Naive thymus-derived CD4-positive, alpha-beta T cell (primary cell): ENCODE measurements around the gene AMELX. TPM values are rescaled to one million over a fixed set of nuclear protein-coding genes. Genes with fewer than 3 reads are reported as not detected.

Experiments
- ATAC-seq: fragments of 150-1000 bp; cut with Tn5 transposase; 2 replicates; pipeline ENCODE4 v1.10.0; 2021; ENCODE audit warnings: mild to moderate bottlenecking, moderate library complexity
- CTCF ChIA-PET: fragments of 350-600 bp; sonication (Branson Sonifier 250); formaldehyde crosslinking; loops from one replicate; lab custom pipeline; 2021; ENCODE audit warnings: antibody characterized with exemption; lab: Charles Lee
- POLR2A ChIA-PET: fragments of 350-600 bp; sonication (Branson Sonifier 250); formaldehyde crosslinking; loops from one replicate; lab custom pipeline; 2021; ENCODE audit warnings: antibody characterized with exemption, inconsistent platforms; lab: Charles Lee
- DNase-seq, 9 donors: peaks; one replicate each; pipeline versions ENCODE4 v3.0.0 to v3.0.0-alpha.2; 2020 to 2022; ENCODE audit warnings: mixed read lengths in 1 of 9
- H3K27ac ChIP-seq: one replicate; pipeline ENCODE4 v1.7.0; 2013; ENCODE audit warnings: mild to moderate bottlenecking, low read depth, low read length, moderate library complexity
- H3K27me3 ChIP-seq, 2 donors: one replicate each; pipeline ENCODE4 v1.7.0; 2013; ENCODE audit warnings: low read length in 2 of 2, mild to moderate bottlenecking in 2 of 2, moderate library complexity in 2 of 2; ENCODE audit not compliant: control insufficient read depth in 2 of 2, insufficient read depth in 2 of 2
- H3K36me3 ChIP-seq, 3 experiments: 1 replicate in 2 of 3; 2 replicates in 1 of 3; pipeline ENCODE4 v1.7.0; 2013; ENCODE audit warnings: low read length in 3 of 3, mild to moderate bottlenecking in 3 of 3, moderate library complexity in 1 of 3; ENCODE audit not compliant: insufficient read depth in 3 of 3, control insufficient read depth in 2 of 3
- H3K4me1 ChIP-seq, 2 donors: one replicate each; pipeline ENCODE4 v1.7.0; 2013; ENCODE audit warnings: low read length in 2 of 2, mild to moderate bottlenecking in 2 of 2, moderate library complexity in 1 of 2; ENCODE audit not compliant: control insufficient read depth in 2 of 2, insufficient read depth in 2 of 2
- H3K4me3 ChIP-seq: 2 replicates; pipeline ENCODE4 v1.7.0; 2013; ENCODE audit warnings: mild to moderate bottlenecking, low read length
- H3K9me3 ChIP-seq, 3 experiments: 1 replicate in 2 of 3; 2 replicates in 1 of 3; pipeline ENCODE4 v1.7.0; 2013; ENCODE audit warnings: low read length in 3 of 3; ENCODE audit not compliant: control insufficient read depth in 2 of 3
- H3K27ac Mint-ChIP-seq, 9 donors: one replicate each; pipeline ENCODE4 v1.8.0; 2020 to 2022; ENCODE audit warnings: mixed read lengths in 9 of 9, mild to moderate bottlenecking in 8 of 9, moderate library complexity in 5 of 9, inconsistent platforms in 2 of 9
- H3K27me3 Mint-ChIP-seq, 5 donors: one replicate each; pipeline ENCODE4 v1.8.0; 2021 to 2022; ENCODE audit warnings: mixed read lengths in 5 of 5, mild to moderate bottlenecking in 1 of 5
- H3K36me3 Mint-ChIP-seq, 5 donors: one replicate each; pipeline ENCODE4 v1.8.0; 2020 to 2022; ENCODE audit warnings: mixed read lengths in 5 of 5, mild to moderate bottlenecking in 3 of 5, inconsistent platforms in 1 of 5
- H3K4me1 Mint-ChIP-seq, 7 donors: one replicate each; pipeline ENCODE4 v1.8.0; 2020 to 2022; ENCODE audit warnings: mixed read lengths in 7 of 7, mild to moderate bottlenecking in 3 of 7, inconsistent platforms in 1 of 7
- H3K4me3 Mint-ChIP-seq, 10 donors: one replicate each; pipeline ENCODE4 v1.8.0; 2020 to 2022; ENCODE audit warnings: mild to moderate bottlenecking in 10 of 10, mixed read lengths in 10 of 10, moderate library complexity in 6 of 10, inconsistent platforms in 2 of 10
- H3K9me3 Mint-ChIP-seq, 11 donors: one replicate each; pipeline ENCODE4 v1.8.0; 2020 to 2022; ENCODE audit warnings: mixed read lengths in 11 of 11, mild to moderate bottlenecking in 4 of 11, inconsistent platforms in 1 of 11, moderate library complexity in 1 of 11
- intact Hi-C, 2 donors: fragments of 100-400 bp; cut with micrococcal nuclease; formaldehyde crosslinking; loops; one replicate each; pipeline ENCODE4 v1.15.1; 2023
- polyA plus RNA-seq, 2 donors: library from polyadenylated mRNA; unstranded; fragments of 300-500 nt; fragmentation: Illumina TruSeq; gene quantifications; one replicate each; pipeline ENCODE4 v1.2.3, GENCODE V29; 2021
- total RNA-seq, 6 experiments: library from RNA in 5 of 6; stranded (reverse) in 5 of 6; gene quantifications; 1 replicate in 5 of 6; 2 replicates in 1 of 6; pipeline ENCODE4 v1.2.3 and lab custom pipeline; 2021 to 2026

AMELX gene
- total and polyA plus RNA-seq, 7 experiments from 2014 or later = not detected

GRCh38 chrX:11264925-11265324, 28.3 kb upstream of the AMELX start:
- Mint-ChIP-seq H3K4me3 (no peak overlapping the region), H3K9me3 (peaks cover 0 to 2% (median 0%) of the 10 kb centered on the region in 11 donors), H3K27me3 (peaks cover 0 to 3% (median 0%) of the 10 kb centered on the region in 5 donors), H3K27ac (no peak overlapping the region), H3K36me3 (no peaks in the 10 kb centered on the region), H3K4me1 (no peaks in the 10 kb centered on the region)
- ChIA-PET CTCF (no interaction called here), POLR2A (no interaction called here)
- Histone ChIP-seq H3K4me3 (no peak overlapping the region), H3K4me1 (no peaks in the 10 kb centered on the region), H3K27me3 (no peaks in the 10 kb centered on the region), H3K36me3 (no peaks in the 10 kb centered on the region), H3K9me3 (no peaks in the 10 kb centered on the region), H3K27ac (no peak overlapping the region)
- intact Hi-C loops = no loop called here
- no peak for ATAC-seq
- DNase-seq = no peak

GRCh38 chrX:11265352-11265751, 27.9 kb upstream of the AMELX start:
- POLR2A ChIA-PET = no interaction called here
- Mint-ChIP-seq H3K27me3 (peaks cover 0 to 6% (median 0%) of the 10 kb centered on the region in 5 donors), H3K4me1 (no peaks in the 10 kb centered on the region), H3K36me3 (no peaks in the 10 kb centered on the region), H3K27ac (no peak overlapping the region), H3K9me3 (peaks cover 0 to 2% (median 0%) of the 10 kb centered on the region in 11 donors), H3K4me3 (no peak overlapping the region)
- H3K27ac ChIP-seq = no peak overlapping the region
- H3K27me3 ChIP-seq = no peaks in the 10 kb centered on the region
- no peak overlapping the region for H3K4me3 ChIP-seq
- intact Hi-C loops = no loop called here
- H3K36me3 ChIP-seq = no peaks in the 10 kb centered on the region
- no peak for DNase-seq
- CTCF ChIA-PET = no interaction called here
- H3K9me3 ChIP-seq = no peaks in the 10 kb centered on the region
- no peak for ATAC-seq
- H3K4me1 ChIP-seq = no peaks in the 10 kb centered on the region

- Histone ChIP-seq H3K27me3 (no peaks in the 10 kb centered on the region), H3K9me3 (no peaks in the 10 kb centered on the region), H3K27ac (no peak overlapping the region), H3K36me3 (no peaks in the 10 kb centered on the region), H3K4me3 (no peak overlapping the region), H3K4me1 (no peaks in the 10 kb centered on the region)
- DNase-seq (no peak), ATAC-seq (no peak)
- Mint-ChIP-seq H3K4me3 (no peak overlapping the region), H3K27ac (no peak overlapping the region), H3K27me3 (peaks cover 0 to 7% (median 0%) of the 10 kb centered on the region in 5 donors), H3K36me3 (no peaks in the 10 kb centered on the region), H3K4me1 (no peaks in the 10 kb centered on the region), H3K9me3 (peaks cover 0 to 2% (median 0%) of the 10 kb centered on the region in 11 donors)
- ChIA-PET POLR2A (no interaction called here), CTCF (no interaction called here)
- intact Hi-C loops = no loop called here
Measured at GRCh38 chrX:11266573-11267003, 26.6 kb upstream of the AMELX start.

DNA sequence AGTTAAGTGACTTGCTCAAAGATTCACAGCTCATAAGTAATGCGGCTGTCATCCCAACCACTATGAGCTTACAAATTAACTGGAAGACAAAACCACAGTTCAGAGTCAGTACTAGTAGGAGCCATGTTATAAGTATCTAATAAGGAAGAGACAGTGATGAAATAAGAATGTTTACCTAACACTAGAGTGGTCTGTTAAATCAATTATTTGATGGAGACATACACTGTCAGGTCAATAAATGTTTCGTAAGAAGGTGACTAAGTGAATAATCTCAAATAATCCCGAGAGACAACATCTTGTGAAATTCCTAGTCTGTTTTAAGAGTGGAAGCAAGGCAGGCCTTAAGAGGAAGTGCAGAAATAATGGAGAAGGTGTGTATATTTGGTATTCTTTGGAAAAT, 25.8 kb upstream of the AMELX start:
- Mint-ChIP-seq H3K4me3 (no peak overlapping the region), H3K27me3 (peaks cover 0 to 7% (median 0%) of the 10 kb centered on the region in 5 donors), H3K9me3 (peaks cover 0 to 2% (median 0%) of the 10 kb centered on the region in 11 donors), H3K27ac (no peak overlapping the region), H3K4me1 (no peaks in the 10 kb centered on the region), H3K36me3 (no peaks in the 10 kb centered on the region)
- Histone ChIP-seq H3K9me3 (no peaks in the 10 kb centered on the region), H3K4me1 (no peaks in the 10 kb centered on the region), H3K36me3 (no peaks in the 10 kb centered on the region), H3K4me3 (no peak overlapping the region), H3K27ac (no peak overlapping the region), H3K27me3 (no peaks in the 10 kb centered on the region)
- no peak for ATAC-seq
- intact Hi-C loops = no loop called here
- no peak for DNase-seq
- POLR2A ChIA-PET = no interaction called here
- CTCF ChIA-PET = no interaction called here

GRCh38 chrX:11269006-11269405, 24.2 kb upstream of the AMELX start:
- Histone ChIP-seq H3K27ac (no peak overlapping the region), H3K27me3 (no peaks in the 10 kb centered on the region), H3K36me3 (no peaks in the 10 kb centered on the region), H3K9me3 (no peaks in the 10 kb centered on the region), H3K4me3 (no peak overlapping the region), H3K4me1 (no peaks in the 10 kb centered on the region)
- no peaks in the 10 kb centered on the region for H3K36me3 Mint-ChIP-seq
- CTCF ChIA-PET = no interaction called here
- no peak overlapping the region for H3K27ac Mint-ChIP-seq
- no peak overlapping the region for H3K4me3 Mint-ChIP-seq
- DNase-seq = no peak
- no peak for ATAC-seq
- intact Hi-C loops = no loop called here
- no peaks in the 10 kb centered on the region for H3K4me1 Mint-ChIP-seq
- H3K9me3 Mint-ChIP-seq = no peaks in the 10 kb centered on the region
- POLR2A ChIA-PET = no interaction called here
- H3K27me3 Mint-ChIP-seq = peaks cover 0 to 4% (median 0%) of the 10 kb centered on the region in 5 donors

DNA sequence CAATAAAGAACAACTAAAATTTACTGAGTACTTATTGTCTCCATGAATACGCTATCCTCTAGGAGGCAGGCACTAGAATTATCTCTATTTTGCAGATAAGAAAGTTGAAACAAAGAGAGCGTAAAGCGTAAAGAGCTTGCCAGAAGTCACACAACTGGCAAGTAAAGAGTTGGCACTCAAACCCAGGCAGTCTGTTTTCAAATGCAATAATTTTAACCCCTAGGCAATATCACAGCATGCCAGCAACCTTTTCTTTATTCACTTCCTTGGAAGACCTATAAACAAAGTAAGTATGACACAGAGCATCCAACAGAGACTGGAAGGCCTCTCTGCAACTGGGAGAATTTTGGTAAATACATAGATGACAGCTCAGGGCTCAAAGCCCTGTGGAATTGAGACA, 23.2 kb upstream of the AMELX start:
- Histone ChIP-seq H3K9me3 (no peaks in the 10 kb centered on the region), H3K27me3 (no peaks in the 10 kb centered on the region), H3K36me3 (no peaks in the 10 kb centered on the region), H3K27ac (no peak overlapping the region), H3K4me3 (no peak overlapping the region), H3K4me1 (no peaks in the 10 kb centered on the region)
- Mint-ChIP-seq H3K27ac (no peak overlapping the region), H3K27me3 (peaks cover 0 to 4% (median 0%) of the 10 kb centered on the region in 5 donors), H3K36me3 (no peaks in the 10 kb centered on the region), H3K4me3 (no peak overlapping the region), H3K9me3 (peaks cover 0 to 2% (median 0%) of the 10 kb centered on the region in 11 donors), H3K4me1 (no peaks in the 10 kb centered on the region)
- intact Hi-C loops = no loop called here
- ChIA-PET CTCF (no interaction called here), POLR2A (no interaction called here)
- DNase-seq (no peak), ATAC-seq (no peak)

GRCh38 chrX:11272290-11272689, 20.9 kb upstream of the AMELX start:
- Histone ChIP-seq H3K27me3 (no peaks in the 10 kb centered on the region), H3K4me3 (no peak overlapping the region), H3K27ac (no peak overlapping the region), H3K4me1 (no peaks in the 10 kb centered on the region), H3K9me3 (no peaks in the 10 kb centered on the region), H3K36me3 (no peaks in the 10 kb centered on the region)
- H3K9me3 Mint-ChIP-seq = peaks cover 0 to 2% (median 0%) of the 10 kb centered on the region in 11 donors
- H3K27ac Mint-ChIP-seq = no peak overlapping the region
- ChIA-PET CTCF (no interaction called here), POLR2A (no interaction called here)
- intact Hi-C loops = no loop called here
- H3K36me3 Mint-ChIP-seq = no peaks in the 10 kb centered on the region
- no peaks in the 10 kb centered on the region for H3K4me1 Mint-ChIP-seq
- H3K4me3 Mint-ChIP-seq = no peak overlapping the region
- DNase-seq = no peak
- H3K27me3 Mint-ChIP-seq = peaks cover 0 to 4% (median 0%) of the 10 kb centered on the region in 5 donors
- no peak for ATAC-seq
